NCI-H2171 treated with DMSO at 0.1 percent for 48 hours (cell line): ENCODE measurements around the gene CDH3.

Source experiments
- DNase-seq: peaks from one replicate; lab custom pipeline; 2025; lab: John Stamatoyannopoulos, UW

Gene CDH3

GRCh38 chr16:68737730-68738629, 92.9 kb downstream of the CDH3 start:
- peak; percentile 44 for DNase-seq

DNA sequence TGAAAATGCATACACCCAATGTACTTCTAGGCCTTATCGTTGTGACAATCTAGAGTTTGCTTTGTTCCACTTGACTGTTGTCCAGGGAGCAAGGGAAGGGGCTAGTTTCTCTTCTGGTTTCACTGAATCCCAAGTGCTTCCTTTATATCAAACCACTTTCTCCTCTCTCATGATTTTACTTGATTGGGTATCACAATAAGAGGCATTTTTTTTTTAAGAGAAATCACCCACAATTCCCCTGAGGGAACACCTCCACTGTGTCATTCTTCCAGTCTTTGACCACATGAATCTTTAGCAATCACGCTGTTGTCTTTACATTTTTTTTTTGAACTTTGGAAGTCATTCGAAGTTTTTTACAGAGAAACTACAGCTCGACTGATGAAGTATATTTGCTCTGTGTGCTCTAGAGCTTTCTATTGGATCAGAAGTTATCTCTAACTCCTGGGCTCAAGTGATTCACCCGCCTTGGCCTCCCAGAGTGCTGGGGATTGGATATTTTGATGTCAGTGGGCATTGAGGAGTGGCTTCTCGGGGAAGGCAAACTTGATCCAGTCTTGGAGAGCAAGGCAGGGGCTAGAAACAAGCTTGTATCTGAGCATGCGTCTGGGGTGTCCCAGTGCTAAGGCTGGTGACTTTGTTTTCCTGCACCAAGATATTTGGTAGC, 95.0 kb downstream of the CDH3 start:
- no peak for DNase-seq

DNA sequence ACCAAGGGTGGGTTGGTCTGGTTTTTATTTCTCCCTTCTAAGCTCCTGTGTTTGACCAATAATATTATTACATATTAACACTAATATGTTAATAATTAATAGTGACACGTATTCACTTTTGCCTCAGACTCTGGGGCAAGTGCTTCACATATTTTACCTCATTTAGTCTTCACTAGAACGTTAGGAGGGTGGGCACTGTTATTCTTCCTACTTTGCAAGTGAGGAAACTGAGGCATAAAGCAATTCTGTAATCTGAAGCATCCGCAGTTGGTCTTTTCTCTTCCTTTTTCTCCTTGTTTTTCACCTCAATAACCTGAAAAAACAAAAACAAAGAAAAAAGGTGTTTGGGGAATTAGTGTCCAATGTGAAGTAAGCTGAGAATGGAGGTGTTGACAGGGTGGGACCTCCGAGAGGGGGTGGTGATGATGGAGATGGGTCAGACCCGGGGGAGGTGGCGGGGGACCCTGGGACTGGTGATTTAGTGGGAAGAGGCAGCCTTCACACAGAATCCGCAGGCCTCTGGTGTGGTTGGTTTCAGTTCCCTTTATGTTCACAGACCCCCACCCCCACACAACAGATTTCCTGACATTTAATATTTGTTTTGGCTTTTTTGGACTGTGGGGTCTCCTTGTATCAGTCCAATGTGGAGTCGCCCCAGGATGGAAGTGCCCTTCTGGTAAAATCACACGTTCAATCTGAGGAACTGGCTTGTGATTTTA, 95.7 kb downstream of the CDH3 start:
- DNase-seq = no peak

DNA sequence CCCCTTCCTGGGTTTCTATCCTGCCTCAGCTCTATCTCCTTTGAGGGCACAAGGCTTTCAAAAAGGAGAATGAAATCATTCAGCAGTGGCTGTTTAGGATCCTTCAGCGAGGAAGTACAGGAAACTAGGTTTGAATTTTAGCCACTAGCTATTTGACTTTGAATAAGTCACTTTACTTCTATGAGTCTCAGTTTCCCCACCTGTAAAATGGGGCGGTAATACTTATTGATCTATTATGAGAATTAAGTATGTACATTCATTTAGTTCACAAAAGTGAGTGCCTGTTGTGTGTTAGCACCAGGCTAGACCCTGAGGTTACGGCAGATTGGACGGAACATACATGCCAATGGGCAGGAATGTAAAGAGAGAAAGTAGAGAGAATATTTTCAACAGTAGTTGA, 98.6 kb downstream of the CDH3 start:
- DNase-seq = no peak

GRCh38 chr16:68744744-68745280, 99.7 kb downstream of the CDH3 start:
- no peak for DNase-seq

DNA sequence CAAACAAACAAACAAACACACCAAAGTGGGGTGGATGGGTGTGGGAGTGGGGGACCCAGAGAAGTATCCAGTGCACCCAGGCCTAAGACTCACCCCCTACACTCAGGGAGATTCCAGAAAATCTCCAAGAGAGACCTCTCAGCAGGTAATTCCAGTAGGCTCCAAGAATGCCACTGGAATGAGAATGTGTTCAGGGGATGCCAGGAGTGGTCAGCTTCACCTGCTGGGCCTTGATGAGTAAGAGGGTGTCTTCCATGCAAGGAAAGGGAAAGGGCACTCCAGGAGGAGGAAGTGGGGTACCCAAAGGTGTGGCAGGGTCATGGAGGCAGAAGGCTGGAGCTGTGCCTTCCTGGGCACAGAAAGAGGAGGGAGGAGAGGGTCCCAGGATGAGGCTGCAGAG, 101.8 kb downstream of the CDH3 start:
- DNase-seq = no peak

GRCh38 chr16:68749432-68749831, 104.3 kb downstream of the CDH3 start:
- no peak for DNase-seq
